ENCODE data around the gene GABRD. TPM values are rescaled to one million over a fixed set of nuclear protein-coding genes. Genes with fewer than 3 reads are reported as not detected.
A peak's percentile ranks its signal among the peaks of the same experiment; 100 is the strongest.

GABRD gene
- total and polyA plus RNA-seq, 9 donors: 0.35 to 2.2 (median 0.95) TPM

GRCh38 chr1:2046953-2047748 is 28.0 kb downstream of the GABRD start:
- no peaks in the 10 kb centered on the region for H3K36me3 ChIP-seq (ENCODE audit: control insufficient read depth, insufficient read depth, low read length)
- WGBS (ENCODE audit: insufficient coverage): 55% methylated on average over 15 of the region's 25 CpGs
- H3K9me3 ChIP-seq (replicated peaks; ENCODE audit: control insufficient read depth, low read depth, low read length): no peaks in the 10 kb centered on the region
- no peak overlapping the region for H3K27ac ChIP-seq (ENCODE audit: low read length)
- peaks cover 29% of the 10 kb centered on the region for H3K4me1 ChIP-seq (ENCODE audit: control insufficient read depth, insufficient read depth, low read length)
- peaks cover 64% of the 10 kb centered on the region for H3K27me3 ChIP-seq (ENCODE audit: control insufficient read depth, insufficient read depth, low read length)
- no peak for DNase-seq
- H3K4me3 ChIP-seq (ENCODE audit: low read length): no peak overlapping the region

- H3K9me3 ChIP-seq (replicated peaks; ENCODE audit: control insufficient read depth, low read depth, low read length): no peaks in the 10 kb centered on the region
- H3K4me1 ChIP-seq (ENCODE audit: control insufficient read depth, insufficient read depth, low read length): peaks cover 29% of the 10 kb centered on the region
- H3K4me3 ChIP-seq (ENCODE audit: low read length): no peak overlapping the region
- H3K36me3 ChIP-seq (ENCODE audit: control insufficient read depth, insufficient read depth, low read length): no peaks in the 10 kb centered on the region
- no peak overlapping the region for H3K27ac ChIP-seq (ENCODE audit: low read length)
- WGBS (ENCODE audit: insufficient coverage): 63% methylated on average over 22 of the region's 25 CpGs
- H3K27me3 ChIP-seq (ENCODE audit: control insufficient read depth, insufficient read depth, low read length): peaks cover 71% of the 10 kb centered on the region
- DNase-seq: no peak
These were observed 28.9 kb downstream of the GABRD start for GRCh38 chr1:2047749-2048729.

GRCh38 chr1:2049225-2049717 is 30.1 kb downstream of the GABRD start:
- no peak overlapping the region for H3K27ac ChIP-seq (ENCODE audit: low read length)
- H3K9me3 ChIP-seq (replicated peaks; ENCODE audit: control insufficient read depth, low read depth, low read length): no peaks in the 10 kb centered on the region
- H3K36me3 ChIP-seq (ENCODE audit: control insufficient read depth, insufficient read depth, low read length): no peaks in the 10 kb centered on the region
- H3K4me3 ChIP-seq (ENCODE audit: low read length): no peak overlapping the region
- WGBS (ENCODE audit: insufficient coverage): 22% methylated on average over 14 of the region's 14 CpGs
- no peak for DNase-seq
- H3K27me3 ChIP-seq (ENCODE audit: control insufficient read depth, insufficient read depth, low read length): peaks cover 73% of the 10 kb centered on the region
- peaks cover 29% of the 10 kb centered on the region for H3K4me1 ChIP-seq (ENCODE audit: control insufficient read depth, insufficient read depth, low read length)

GRCh38 chr1:2049718-2050431 is 30.7 kb downstream of the GABRD start, which contains the start of gene PRKCZ:
TSS of gene PRKCZ (plus strand) at chr1:2050411. CDS start at chr1:2050631, 220 bp downstream.
- under 1% methylated on average over 82 of the region's 83 CpGs for WGBS (ENCODE audit: insufficient coverage)
- peak within 1 kb of the TSS; percentile 34 for H3K4me3 ChIP-seq (ENCODE audit: low read length)
- H3K36me3 ChIP-seq (ENCODE audit: control insufficient read depth, insufficient read depth, low read length): no peaks in the 10 kb centered on the region
- peaks cover 24% of the 10 kb centered on the region for H3K4me1 ChIP-seq (ENCODE audit: control insufficient read depth, insufficient read depth, low read length)
- H3K27ac ChIP-seq (ENCODE audit: low read length): no peak within 1 kb of the TSS
- H3K27me3 ChIP-seq (ENCODE audit: control insufficient read depth, insufficient read depth, low read length): peaks cover 73% of the 10 kb centered on the region
- no peaks in the 10 kb centered on the region for H3K9me3 ChIP-seq (replicated peaks; ENCODE audit: control insufficient read depth, low read depth, low read length)
- no peak for DNase-seq

- Histone ChIP-seq H3K27me3 (ENCODE audit: control insufficient read depth, insufficient read depth, low read length) (peaks cover 71% of the 10 kb centered on the region), H3K4me1 (ENCODE audit: control insufficient read depth, insufficient read depth, low read length) (peaks cover 19% of the 10 kb centered on the region), H3K4me3 (ENCODE audit: low read length) (no peak overlapping the region), H3K36me3 (ENCODE audit: control insufficient read depth, insufficient read depth, low read length) (no peaks in the 10 kb centered on the region), H3K27ac (ENCODE audit: low read length) (no peak overlapping the region), H3K9me3 (replicated peaks; ENCODE audit: control insufficient read depth, low read depth, low read length) (no peaks in the 10 kb centered on the region)
- WGBS (ENCODE audit: insufficient coverage): under 1% methylated on average over 48 of the region's 51 CpGs
- DNase-seq: no peak
These were observed 31.3 kb downstream of the GABRD start for GRCh38 chr1:2050461-2050792.

- no peaks in the 10 kb centered on the region for H3K36me3 ChIP-seq (ENCODE audit: control insufficient read depth, insufficient read depth, low read length)
- H3K4me3 ChIP-seq (ENCODE audit: low read length): no peak overlapping the region
These were observed 31.9 kb downstream of the GABRD start for GRCh38 chr1:2050793-2051682.

GRCh38 chr1:2052054-2052679 is 33.0 kb downstream of the GABRD start:
- Histone ChIP-seq H3K4me1 (ENCODE audit: control insufficient read depth, insufficient read depth, low read length) (peaks cover 7% of the 10 kb centered on the region), H3K27me3 (ENCODE audit: control insufficient read depth, insufficient read depth, low read length) (peaks cover 61% of the 10 kb centered on the region)
- DNase-seq: no peak

More at GRCh38 chr1:2050793-2051682, 31.9 kb downstream of the GABRD start:
- Histone ChIP-seq H3K4me1 (ENCODE audit: control insufficient read depth, insufficient read depth, low read length) (peaks cover 13% of the 10 kb centered on the region), H3K27me3 (ENCODE audit: control insufficient read depth, insufficient read depth, low read length) (peaks cover 70% of the 10 kb centered on the region), H3K9me3 (replicated peaks; ENCODE audit: control insufficient read depth, low read depth, low read length) (no peaks in the 10 kb centered on the region), H3K27ac (ENCODE audit: low read length) (no peak overlapping the region)
- no peak for DNase-seq
- 6% methylated on average over 71 of the region's 84 CpGs for WGBS (ENCODE audit: insufficient coverage)

GRCh38 chr1:2052756-2053155 is 33.6 kb downstream of the GABRD start:
- no peaks in the 10 kb centered on the region for H3K36me3 ChIP-seq (ENCODE audit: control insufficient read depth, insufficient read depth, low read length)
- no peak overlapping the region for H3K4me3 ChIP-seq (ENCODE audit: low read length)
- 80% methylated on average over 9 of the region's 10 CpGs for WGBS (ENCODE audit: insufficient coverage)
- no peaks in the 10 kb centered on the region for H3K9me3 ChIP-seq (replicated peaks; ENCODE audit: control insufficient read depth, low read depth, low read length)
- DNase-seq: no peak
- H3K27me3 ChIP-seq (ENCODE audit: control insufficient read depth, insufficient read depth, low read length): peaks cover 55% of the 10 kb centered on the region
- H3K4me1 ChIP-seq (ENCODE audit: control insufficient read depth, insufficient read depth, low read length): peaks cover 7% of the 10 kb centered on the region
- H3K27ac ChIP-seq (ENCODE audit: low read length): no peak overlapping the region

More at GRCh38 chr1:2052054-2052679, 33.0 kb downstream of the GABRD start:
- H3K4me3 ChIP-seq (ENCODE audit: low read length): no peak overlapping the region
- 16% methylated on average over 5 of the region's 16 CpGs for WGBS (ENCODE audit: insufficient coverage)
- H3K36me3 ChIP-seq (ENCODE audit: control insufficient read depth, insufficient read depth, low read length): no peaks in the 10 kb centered on the region
- H3K9me3 ChIP-seq (replicated peaks; ENCODE audit: control insufficient read depth, low read depth, low read length): no peaks in the 10 kb centered on the region
- no peak overlapping the region for H3K27ac ChIP-seq (ENCODE audit: low read length)

GRCh38 chr1:2053217-2053616 is 34.1 kb downstream of the GABRD start:
- DNase-seq: no peak
- Histone ChIP-seq H3K36me3 (ENCODE audit: control insufficient read depth, insufficient read depth, low read length) (no peaks in the 10 kb centered on the region), H3K9me3 (replicated peaks; ENCODE audit: control insufficient read depth, low read depth, low read length) (no peaks in the 10 kb centered on the region), H3K4me3 (ENCODE audit: low read length) (no peak overlapping the region), H3K4me1 (ENCODE audit: control insufficient read depth, insufficient read depth, low read length) (peaks cover 7% of the 10 kb centered on the region), H3K27ac (ENCODE audit: low read length) (no peak overlapping the region), H3K27me3 (ENCODE audit: control insufficient read depth, insufficient read depth, low read length) (peaks cover 50% of the 10 kb centered on the region)
- WGBS (ENCODE audit: insufficient coverage): 70% methylated on average over 13 of the region's 17 CpGs

Measured in muscle of leg (tissue), 11 donors.